Measurements from ENCODE around the gene PDE8B.

GRCh38 chr5:77318060-77318459 lies 107.6 kb downstream of the PDE8B start:
- TF ChIP-seq CTCF (IDR thresholded peaks at IDR 0.05; ENCODE audit: low read length) (no peak), EZH2 (IDR thresholded peaks at IDR 0.05; ENCODE audit: borderline replicate concordance, low read length) (no peak)
